Fibroblast of pulmonary artery (primary cell): ENCODE measurements around the gene FOXP2.
"Not testable (repeated sequence)": the region's sequence is repeated elsewhere in the genome, so short reads cannot be mapped to it uniquely, and the experiment has no call there.

Experiments
- DNase-seq: peaks from one replicate; pipeline ENCODE4 v3.0.0-alpha.2; 2010; ENCODE audit warnings: low read depth
- H3K4me3 ChIP-seq: replicated peaks from 2 replicates; pipeline ENCODE4 v1.5.1; 2011; ENCODE audit warnings: low read depth, mild to moderate bottlenecking, control low read depth, low read length, moderate library complexity
- CTCF ChIP-seq: IDR thresholded peaks from 2 replicates; pipeline ENCODE4 v1.5.1; 2011; ENCODE audit warnings: mild to moderate bottlenecking, control low read depth, low read length, inconsistent platforms; ENCODE audit errors: missing control alignments

FOXP2 gene

GRCh38 chr7:114432703-114433102 is 18.1 kb downstream of the FOXP2 start:
- no peak for DNase-seq
- TF ChIP-seq CTCF: no peak
- H3K4me3 ChIP-seq: no peak overlapping the region

- DNase-seq: no peak
- no peak overlapping the region for H3K4me3 ChIP-seq
- no peak for TF ChIP-seq CTCF
These were observed 25.0 kb downstream of the FOXP2 start for GRCh38 chr7:114439581-114439980.

GRCh38 chr7:114440927-114441326 is 26.3 kb downstream of the FOXP2 start:
- H3K4me3 ChIP-seq, DNase-seq: not testable (repeated sequence)

GRCh38 chr7:114444196-114444595 is 29.6 kb downstream of the FOXP2 start:
- no peak for DNase-seq
- H3K4me3 ChIP-seq: no peak overlapping the region
- no peak for TF ChIP-seq CTCF

- no peak overlapping the region for H3K4me3 ChIP-seq
- TF ChIP-seq CTCF: no peak
- DNase-seq: no peak
These were observed 35.8 kb downstream of the FOXP2 start for GRCh38 chr7:114450431-114450830.

GRCh38 chr7:114459574-114459973 is 45.0 kb downstream of the FOXP2 start:
- TF ChIP-seq CTCF: no peak
- H3K4me3 ChIP-seq: no peak overlapping the region
- DNase-seq: no peak

- no peak for TF ChIP-seq CTCF
- DNase-seq: no peak
- no peak overlapping the region for H3K4me3 ChIP-seq
These were observed 45.4 kb downstream of the FOXP2 start for GRCh38 chr7:114460021-114460420.

- DNase-seq: no peak
- TF ChIP-seq CTCF: no peak
- H3K4me3 ChIP-seq: no peak overlapping the region
These were observed 52.3 kb downstream of the FOXP2 start for GRCh38 chr7:114466917-114467316.
